BJ (cell line): ENCODE data around the gene TMEM269. TPM values are rescaled to one million over a fixed set of nuclear protein-coding genes. Genes with fewer than 3 reads are reported as not detected.

Experiments
- CTCF ChIA-PET: fragments of 350-600 bp; formaldehyde crosslinking; extraction: SDS; loops from one replicate; lab custom pipeline; 2021; ENCODE audit warnings: antibody characterized with exemption, inconsistent platforms; lab: Yijun Ruan, JAX
- POLR2A ChIA-PET: fragments of 300-600 bp; sonication (Branson Sonifier 250); formaldehyde crosslinking; extraction: SDS; loops from one replicate; lab custom pipeline; 2021; ENCODE audit warnings: antibody characterized with exemption; lab: Charles Lee
- DNase-seq: peaks from one replicate; pipeline ENCODE4 v3.0.0-alpha.2; 2011; ENCODE audit warnings: low read depth
- H3K27me3 ChIP-seq: 2 replicates; pipeline ENCODE4 v1.6.0; 2011; ENCODE audit warnings: low read length; ENCODE audit not compliant: control insufficient read depth, insufficient read depth
- H3K36me3 ChIP-seq: 2 replicates; pipeline ENCODE4 v1.5.1; 2011; ENCODE audit warnings: low read length; ENCODE audit not compliant: control insufficient read depth, insufficient read depth
- H3K4me3 ChIP-seq: 2 replicates; pipeline ENCODE4 v1.5.1; 2011; ENCODE audit warnings: low read depth, mild to moderate bottlenecking, control low read depth, low read length
- polyA minus RNA-seq: library from RNA; depleted of rRNA, polyadenylated mRNA; stranded (reverse); fragments of >200 nt; gene quantifications from 2 replicates; pipeline ENCODE4 v1.2.3, GENCODE V29; 2011; rRNA and poly(A)+ RNA removed
- polyA plus RNA-seq: library from polyadenylated mRNA; depleted of rRNA; stranded (reverse); fragments of >200 nt; gene quantifications from 2 replicates; pipeline ENCODE4 v1.2.3, GENCODE V29; 2011; rRNA removed
- TF ChIP-seq, protein P1 (sequence below): IDR thresholded peaks from 2 replicates; pipeline ENCODE4 v1.5.1; 2011; ENCODE audit warnings: low read depth, mild to moderate bottlenecking, control low read depth, inconsistent platforms, low read length, moderate library complexity; ENCODE audit not compliant: insufficient read depth

The TMEM269 gene, protein sequence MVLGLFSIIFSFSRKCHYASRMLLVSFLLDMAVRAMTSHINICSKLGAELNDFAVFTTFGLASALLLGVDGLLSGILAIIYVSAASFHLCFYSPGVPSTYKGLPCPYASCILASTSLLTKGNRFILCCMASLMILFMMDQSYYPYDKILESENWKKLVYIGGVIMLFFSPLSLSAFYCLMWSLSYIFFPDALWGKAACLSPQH
- polyA plus RNA-seq, result not detected in 2 replicates
- 0.15 TPM in 1 of 2 replicates, not detected in the other for polyA minus RNA-seq

DNA sequence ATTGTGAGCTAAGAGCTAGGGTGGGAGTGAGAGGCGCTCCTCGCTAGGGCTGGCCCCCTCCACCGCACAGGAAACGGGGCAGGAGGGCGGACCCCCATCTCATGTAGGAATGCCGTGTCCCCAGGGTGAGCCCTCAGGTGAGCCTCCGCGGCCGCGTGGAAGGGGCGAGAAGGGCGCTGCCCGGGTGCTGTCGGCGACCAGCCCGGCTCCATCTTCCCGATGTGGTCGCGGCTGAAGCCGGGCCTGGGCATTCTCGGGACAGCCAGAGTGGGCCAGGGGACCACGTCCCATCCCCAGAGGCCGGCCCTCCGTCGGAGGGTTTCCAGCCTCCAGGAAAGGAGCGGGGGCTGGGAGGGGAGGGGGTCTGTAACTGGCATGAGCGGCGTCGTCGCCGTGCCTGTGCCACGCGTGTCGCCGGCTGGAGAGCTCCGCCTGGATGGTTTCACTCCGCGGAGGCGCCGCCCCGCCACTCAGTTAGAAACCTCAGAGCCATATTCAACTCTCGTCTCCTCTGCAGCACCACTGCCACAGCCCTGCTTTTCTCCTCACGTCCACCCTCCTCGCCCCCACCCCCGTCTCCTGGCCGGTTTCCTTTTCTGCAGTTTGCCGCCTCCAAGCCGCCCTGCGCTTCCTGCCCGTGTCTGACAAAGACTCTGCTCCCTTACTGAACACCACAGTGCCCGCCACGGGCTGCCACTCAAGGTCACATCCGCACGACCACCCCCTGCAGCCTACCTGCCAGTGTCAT lies at the start of gene TMEM269:
Gene TMEM269 (plus strand): TSS at position 46 of the 748 bp plus-strand sequence. CDS start 4,903 bp downstream, outside the sequence.
- POLR2A ChIA-PET, result no interaction called here
- H3K27me3 ChIP-seq, result no peaks in the 10 kb centered on the region
- peaks cover 4% of the 10 kb centered on the region for H3K36me3 ChIP-seq
- CTCF ChIA-PET, result no interaction called here
- TF ChIP-seq, protein P1, sequence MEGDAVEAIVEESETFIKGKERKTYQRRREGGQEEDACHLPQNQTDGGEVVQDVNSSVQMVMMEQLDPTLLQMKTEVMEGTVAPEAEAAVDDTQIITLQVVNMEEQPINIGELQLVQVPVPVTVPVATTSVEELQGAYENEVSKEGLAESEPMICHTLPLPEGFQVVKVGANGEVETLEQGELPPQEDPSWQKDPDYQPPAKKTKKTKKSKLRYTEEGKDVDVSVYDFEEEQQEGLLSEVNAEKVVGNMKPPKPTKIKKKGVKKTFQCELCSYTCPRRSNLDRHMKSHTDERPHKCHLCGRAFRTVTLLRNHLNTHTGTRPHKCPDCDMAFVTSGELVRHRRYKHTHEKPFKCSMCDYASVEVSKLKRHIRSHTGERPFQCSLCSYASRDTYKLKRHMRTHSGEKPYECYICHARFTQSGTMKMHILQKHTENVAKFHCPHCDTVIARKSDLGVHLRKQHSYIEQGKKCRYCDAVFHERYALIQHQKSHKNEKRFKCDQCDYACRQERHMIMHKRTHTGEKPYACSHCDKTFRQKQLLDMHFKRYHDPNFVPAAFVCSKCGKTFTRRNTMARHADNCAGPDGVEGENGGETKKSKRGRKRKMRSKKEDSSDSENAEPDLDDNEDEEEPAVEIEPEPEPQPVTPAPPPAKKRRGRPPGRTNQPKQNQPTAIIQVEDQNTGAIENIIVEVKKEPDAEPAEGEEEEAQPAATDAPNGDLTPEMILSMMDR, result no peak
- no peak for DNase-seq
- H3K4me3 ChIP-seq, result peak within 1 kb of the TSS; percentile 39

DNA sequence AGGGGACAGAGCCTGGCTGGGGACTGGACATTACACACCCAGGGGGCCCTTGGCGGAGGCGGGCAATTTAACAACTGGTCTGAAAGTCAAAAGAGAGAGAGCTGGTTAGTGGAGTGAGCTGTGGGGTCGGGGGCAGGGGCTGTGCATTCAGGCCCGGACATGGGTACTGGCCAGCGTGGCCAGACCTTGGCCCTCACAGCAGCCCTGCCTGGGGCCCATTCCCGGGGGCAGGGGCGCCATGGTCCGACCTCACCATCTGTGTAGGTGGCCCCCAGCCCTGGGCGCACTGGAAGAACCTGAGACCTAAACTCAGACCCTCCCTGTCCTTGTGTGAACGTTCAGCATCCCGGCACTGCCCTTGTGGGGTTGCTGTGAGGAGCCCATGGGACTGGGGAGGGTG lies 49.7 kb upstream of the TMEM269 start:
- CTCF ChIA-PET, result interaction anchor here (1.7 to 5.5 kb wide), 2 partner anchors 11 to 22 kb away, joined by 7 to 28 read pairs; no protein-coding TSS in a partner anchor
- DNase-seq, result no peak
- H3K27me3 ChIP-seq, result no peaks in the 10 kb centered on the region
- no peak overlapping the region for H3K4me3 ChIP-seq
- H3K36me3 ChIP-seq, result no peaks in the 10 kb centered on the region
- POLR2A ChIA-PET, result no interaction called here
- TF ChIP-seq, protein P1, result no peak

DNA sequence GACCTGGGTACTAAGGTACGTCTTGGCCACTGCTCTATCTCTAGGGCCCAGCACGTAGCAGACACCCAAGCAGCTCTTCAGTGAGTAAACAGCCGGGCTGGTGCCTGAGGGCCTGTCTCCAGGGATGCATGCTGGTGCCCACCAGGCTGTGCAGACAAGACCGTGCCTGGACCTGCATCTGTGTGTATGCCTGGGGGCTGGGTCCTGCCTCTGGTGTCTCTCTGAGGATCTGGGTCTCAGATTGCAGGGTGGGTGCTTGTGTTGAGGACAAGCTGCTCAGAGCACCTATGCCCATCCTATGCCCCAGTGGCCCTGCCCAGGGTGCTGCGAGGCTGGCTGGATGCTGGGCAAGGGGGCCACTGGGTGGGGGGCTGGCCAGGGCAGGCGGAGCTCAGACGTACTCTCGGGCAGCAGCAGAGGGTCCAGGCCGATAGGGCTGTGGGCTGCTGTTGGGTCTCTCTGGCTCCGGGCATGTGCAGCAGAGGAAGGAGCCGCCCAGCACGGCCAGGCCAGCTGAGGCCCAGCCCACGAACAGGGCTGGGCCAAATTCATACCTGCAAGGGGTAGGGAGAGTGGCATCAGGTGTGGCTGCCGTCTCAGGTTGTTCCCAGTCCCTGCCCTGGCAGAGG lies 49.2 kb upstream of the TMEM269 start:
- ChIA-PET CTCF (interaction anchor here (1.7 to 5.5 kb wide), 2 partner anchors 10 to 22 kb away, joined by 7 to 28 read pairs; no protein-coding TSS in a partner anchor), POLR2A (no interaction called here)
- TF ChIP-seq, protein P1, result no peak
- DNase-seq, result no peak
- no peak overlapping the region for H3K4me3 ChIP-seq
- H3K36me3 ChIP-seq, result no peaks in the 10 kb centered on the region
- no peaks in the 10 kb centered on the region for H3K27me3 ChIP-seq

DNA sequence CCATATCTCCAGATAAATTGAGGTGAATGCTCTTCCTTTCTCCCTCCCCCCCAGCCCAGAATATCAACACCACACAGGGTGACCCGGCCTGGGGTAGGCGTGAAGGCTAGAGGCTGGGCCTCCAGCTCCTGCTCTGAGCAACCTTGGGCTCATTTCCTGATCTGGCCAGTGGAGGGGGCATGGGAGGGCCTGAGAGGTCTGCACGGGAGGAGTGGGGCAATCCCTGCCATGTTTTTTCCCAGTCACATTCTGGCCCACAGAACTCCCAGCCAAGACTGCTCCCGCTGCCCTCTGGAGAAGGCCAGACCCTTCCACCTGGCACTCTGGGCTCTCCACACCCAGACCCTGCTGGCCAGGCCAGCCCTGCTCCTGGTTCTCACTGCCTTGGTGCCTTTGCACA lies 48.6 kb upstream of the TMEM269 start:
- no peak overlapping the region for H3K4me3 ChIP-seq
- TF ChIP-seq, protein P1, result peak; percentile 44
- H3K36me3 ChIP-seq, result no peaks in the 10 kb centered on the region
- POLR2A ChIA-PET, result no interaction called here
- CTCF ChIA-PET, result interaction anchor here (1.7 to 5.5 kb wide), 2 partner anchors 10 to 21 kb away, joined by 7 to 28 read pairs; no protein-coding TSS in a partner anchor
- H3K27me3 ChIP-seq, result no peaks in the 10 kb centered on the region
- no peak for DNase-seq

DNA sequence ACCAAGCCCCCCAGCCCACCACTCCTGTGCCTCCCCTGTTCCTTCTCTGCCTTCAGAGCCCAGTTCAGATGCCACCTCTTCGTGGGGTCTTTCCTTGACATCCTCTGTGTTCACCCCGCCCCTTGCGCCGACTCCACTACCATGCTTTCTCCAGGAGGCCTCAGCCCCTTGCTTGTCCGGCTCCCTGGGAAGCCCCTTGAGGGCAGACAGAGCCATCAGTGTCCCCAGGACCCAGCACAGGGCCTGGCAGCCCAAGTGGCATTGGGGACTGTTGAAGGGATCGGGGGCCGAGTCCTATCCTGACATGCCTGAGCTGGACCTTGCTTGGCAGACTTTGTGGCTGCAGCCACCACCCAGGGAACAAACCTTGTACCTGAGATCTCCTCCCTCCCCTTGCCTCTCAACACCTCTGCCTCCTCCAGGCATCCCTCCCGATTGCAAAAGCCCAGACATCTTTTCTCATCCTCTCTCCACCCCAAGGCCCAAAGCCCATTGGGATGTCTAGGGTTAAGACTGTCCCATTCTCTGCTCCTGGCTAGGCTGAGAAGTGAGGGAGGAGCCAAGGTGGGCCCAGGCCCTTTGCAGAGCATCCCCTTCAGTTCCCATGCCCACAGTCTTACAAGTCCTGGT lies 48.1 kb upstream of the TMEM269 start:
- POLR2A ChIA-PET, result no interaction called here
- no peak for DNase-seq
- CTCF ChIA-PET, result interaction anchor here (1.7 to 5.5 kb wide), 2 partner anchors 9 to 21 kb away, joined by 7 to 28 read pairs; no protein-coding TSS in a partner anchor
- Histone ChIP-seq H3K36me3 (no peaks in the 10 kb centered on the region), H3K4me3 (no peak overlapping the region), H3K27me3 (no peaks in the 10 kb centered on the region)
- TF ChIP-seq, protein P1, result no peak
